Tibial nerve (tissue), 4 donors: Measurements from ENCODE around the gene PTGER3. TPM values are rescaled to one million over a fixed set of nuclear protein-coding genes. Genes with fewer than 3 reads are reported as not detected.

Experiments used
- DNase-seq, 2 donors: peaks; one replicate each; pipeline ENCODE4 v3.0.0-alpha.2; 2019; ENCODE audit warnings: low spot score in 2 of 2
- H3K27ac ChIP-seq, 4 donors: fragments of 200-600 bp; sonication (generic) in 3 of 4; one replicate each; pipeline ENCODE4 v1.5.1; 2017 to 2019; ENCODE audit warnings: mild to moderate bottlenecking in 1 of 4
- H3K27me3 ChIP-seq, 2 donors: fragments of 200-600 bp; sonication (generic) in 1 of 2; one replicate each; pipeline versions ENCODE4 v1.5.1 to v1.6.0; 2017 to 2019
- H3K36me3 ChIP-seq, 3 donors: fragments of 200-600 bp; sonication (generic); one replicate each; pipeline ENCODE4 v1.5.1; 2018 to 2019
- H3K4me1 ChIP-seq, 4 donors: fragments of 200-600 bp; sonication (generic) in 3 of 4; one replicate each; pipeline ENCODE4 v1.5.1; 2017 to 2019
- H3K4me3 ChIP-seq, 4 donors: fragments of 200-600 bp; sonication (generic) in 3 of 4; one replicate each; pipeline ENCODE4 v1.5.1; 2017 to 2019; ENCODE audit warnings: mild to moderate bottlenecking in 1 of 4, moderate library complexity in 1 of 4
- H3K9me3 ChIP-seq, 4 donors: fragments of 200-600 bp; sonication (generic) in 3 of 4; one replicate each; pipeline ENCODE4 v1.5.1; 2017 to 2019
- EP300 ChIP-seq, 2 donors: sonication (generic); formaldehyde crosslinking; IDR thresholded peaks; one replicate each; pipeline ENCODE4 v1.6.1; 2017; ENCODE audit warnings: antibody characterized with exemption in 2 of 2, mild to moderate bottlenecking in 1 of 2
- POLR2A ChIP-seq, 2 donors: fragments of 450-650 bp; IDR thresholded peaks; one replicate each; pipeline ENCODE4 v1.6.1; 2017; ENCODE audit warnings: antibody characterized with exemption in 2 of 2, mild to moderate bottlenecking in 2 of 2, moderate library complexity in 2 of 2
- WGBS, 2 donors: methylation state at CpG; one replicate each; pipeline ENCODE4 v1.1.5; 2018; 5-methylcytosine and 5-hydroxymethylcytosine counted together
- small RNA-seq: library from RNA; depleted of rRNA; stranded (forward); fragments of <200 nt; gene quantifications from one replicate; pipeline ENCODE3, GENCODE V24; 2016
- total RNA-seq, 4 donors: library from RNA; depleted of rRNA; stranded (reverse); fragments of >200 nt; gene quantifications; one replicate each; pipeline ENCODE4 v1.1.0, GENCODE V29; 2016
- TF ChIP-seq, protein P1 (sequence below), 5 experiments: fragments of 200-600 bp in 3 of 5; fragments of 450-650 bp in 2 of 5; sonication (generic) in 3 of 5; IDR thresholded peaks; one replicate each; pipeline ENCODE4 v1.5.1; 2016 to 2019; ENCODE audit warnings: antibody characterized with exemption in 5 of 5, mild to moderate bottlenecking in 3 of 5, moderate library complexity in 2 of 5

The PTGER3 gene
- total RNA-seq, 4 donors from 2014 or later: 11.0 to 76.2 (median 26.7) TPM

DNA sequence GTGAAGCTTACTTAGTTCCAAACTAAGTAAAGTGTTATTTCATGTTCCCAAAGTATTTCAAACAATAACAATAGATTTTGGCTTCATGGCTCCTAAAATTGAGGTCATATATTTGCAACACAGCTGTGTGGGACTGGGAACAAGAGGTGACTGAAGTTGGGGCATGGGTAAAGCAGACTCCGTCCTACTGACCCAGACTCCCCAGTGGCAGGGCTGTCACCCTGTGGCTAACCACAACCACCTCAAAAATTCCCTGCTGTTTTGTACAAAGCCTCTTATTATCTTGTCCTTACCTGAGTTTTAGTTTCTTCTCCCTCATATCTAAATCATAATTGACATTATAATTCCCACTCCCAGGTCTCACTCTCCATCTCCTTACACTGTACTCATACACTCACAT is 117.6 kb downstream of the PTGER3 start:
- H3K36me3 ChIP-seq: no peaks in the 10 kb centered on the region
- TF ChIP-seq, protein P1, sequence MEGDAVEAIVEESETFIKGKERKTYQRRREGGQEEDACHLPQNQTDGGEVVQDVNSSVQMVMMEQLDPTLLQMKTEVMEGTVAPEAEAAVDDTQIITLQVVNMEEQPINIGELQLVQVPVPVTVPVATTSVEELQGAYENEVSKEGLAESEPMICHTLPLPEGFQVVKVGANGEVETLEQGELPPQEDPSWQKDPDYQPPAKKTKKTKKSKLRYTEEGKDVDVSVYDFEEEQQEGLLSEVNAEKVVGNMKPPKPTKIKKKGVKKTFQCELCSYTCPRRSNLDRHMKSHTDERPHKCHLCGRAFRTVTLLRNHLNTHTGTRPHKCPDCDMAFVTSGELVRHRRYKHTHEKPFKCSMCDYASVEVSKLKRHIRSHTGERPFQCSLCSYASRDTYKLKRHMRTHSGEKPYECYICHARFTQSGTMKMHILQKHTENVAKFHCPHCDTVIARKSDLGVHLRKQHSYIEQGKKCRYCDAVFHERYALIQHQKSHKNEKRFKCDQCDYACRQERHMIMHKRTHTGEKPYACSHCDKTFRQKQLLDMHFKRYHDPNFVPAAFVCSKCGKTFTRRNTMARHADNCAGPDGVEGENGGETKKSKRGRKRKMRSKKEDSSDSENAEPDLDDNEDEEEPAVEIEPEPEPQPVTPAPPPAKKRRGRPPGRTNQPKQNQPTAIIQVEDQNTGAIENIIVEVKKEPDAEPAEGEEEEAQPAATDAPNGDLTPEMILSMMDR (IDR thresholded peaks at IDR 0.05): no peak
- no peak for TF ChIP-seq EP300 (IDR thresholded peaks at IDR 0.05)
- TF ChIP-seq POLR2A (IDR thresholded peaks at IDR 0.05): no peak
- H3K27me3 ChIP-seq: no peaks in the 10 kb centered on the region
- no peak overlapping the region for H3K4me3 ChIP-seq
- 43 to 77% methylated on average over 1 of the region's 1 CpG for WGBS, 2 donors
- no peaks in the 10 kb centered on the region for H3K4me1 ChIP-seq
- H3K27ac ChIP-seq: no peak overlapping the region
- no peak for DNase-seq
- no peaks in the 10 kb centered on the region for H3K9me3 ChIP-seq

DNA sequence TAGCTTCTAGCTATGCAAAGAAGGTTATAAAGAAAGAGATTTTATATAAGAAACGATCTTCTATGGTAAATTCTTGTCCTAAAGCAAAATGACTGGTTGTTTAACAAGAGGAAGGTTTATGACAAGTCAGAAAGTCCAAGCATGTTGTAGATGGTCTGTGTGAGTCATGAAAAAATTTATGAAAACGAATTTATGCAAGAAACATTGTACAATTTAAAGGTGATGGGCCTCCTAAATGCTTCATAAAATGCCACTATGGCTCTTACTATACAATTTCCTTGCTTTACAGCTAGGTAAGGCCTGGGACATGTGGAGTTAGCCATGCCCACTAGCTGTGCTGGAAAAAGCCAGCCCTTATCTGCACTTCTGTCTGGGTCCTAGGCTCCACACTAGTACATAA is 125.4 kb downstream of the PTGER3 start:
- Histone ChIP-seq H3K36me3 (no peaks in the 10 kb centered on the region), H3K27ac (no peak overlapping the region), H3K9me3 (peaks cover 0 to 10% (median 0%) of the 10 kb centered on the region in 4 donors), H3K4me3 (no peak overlapping the region), H3K4me1 (no peaks in the 10 kb centered on the region), H3K27me3 (no peaks in the 10 kb centered on the region)
- DNase-seq: no peak
- 48 to 49% methylated on average over 2 of the region's 2 CpGs for WGBS, 2 donors
- TF ChIP-seq, protein P1 (IDR thresholded peaks at IDR 0.05): no peak
- TF ChIP-seq POLR2A (IDR thresholded peaks at IDR 0.05): no peak

Small RNA genes lying within 50 kb of the gene (small RNA-seq; reads per million reads assigned to genes)
- 238 reads per million, percentile 97 among the genes with 10 or more reads in this experiment for gene MIR186

Other genes with a start within 250 kb of the PTGER3 start
- 100 to 1,000 TPM in 1 of 4 donors, 10 to 100 TPM in 3; 76.5 to 108 (median 96.1) TPM for gene ZRANB2, start 33.2 kb upstream of the PTGER3 start, total RNA-seq